GOT3 (cell line): Measurements from ENCODE around the gene NMUR1.

ENCODE experiments used
- DNase-seq: peaks from one replicate; lab custom pipeline; 2025; ENCODE audit warnings: mixed read lengths; lab: John Stamatoyannopoulos, UW

The NMUR1 gene

GRCh38 chr2:231552752-231553151 is 22.5 kb upstream of the NMUR1 start:
- no peak for DNase-seq

- no peak for DNase-seq
These were observed 19.4 kb upstream of the NMUR1 start for GRCh38 chr2:231549446-231550239.

- DNase-seq, result no peak
These were observed 18.5 kb upstream of the NMUR1 start for GRCh38 chr2:231548752-231549151.

- no peak for DNase-seq
These were observed 17.3 kb upstream of the NMUR1 start for GRCh38 chr2:231547315-231548110.

GRCh38 chr2:231546014-231546715 is 15.9 kb upstream of the NMUR1 start:
- no peak for DNase-seq

- DNase-seq, result no peak
These were observed 15.1 kb upstream of the NMUR1 start for GRCh38 chr2:231545105-231545902.

GRCh38 chr2:231542136-231542535 is 11.9 kb upstream of the NMUR1 start:
- DNase-seq, result no peak

- no peak for DNase-seq
These were observed 11.4 kb upstream of the NMUR1 start for GRCh38 chr2:231541645-231542044.

GRCh38 chr2:231539991-231540390 is 9.7 kb upstream of the NMUR1 start:
- DNase-seq, result no peak

GRCh38 chr2:231535961-231536360 is 5.7 kb upstream of the NMUR1 start:
- no peak for DNase-seq

- no peak for DNase-seq
These were observed 3.5 kb upstream of the NMUR1 start for GRCh38 chr2:231533777-231534125.

- DNase-seq, result no peak
These were observed 3.0 kb upstream of the NMUR1 start for GRCh38 chr2:231533086-231533776.

GRCh38 chr2:231532756-231533035 is 2.5 kb upstream of the NMUR1 start:
- DNase-seq, result no peak

- DNase-seq, result no peak
These were observed 1.9 kb upstream of the NMUR1 start for GRCh38 chr2:231531883-231532755.

GRCh38 chr2:231531466-231531865 is 1.2 kb upstream of the NMUR1 start:
- DNase-seq, result no peak

GRCh38 chr2:231528636-231529030 is 1.6 kb downstream of the NMUR1 start:
- DNase-seq, result no peak

- DNase-seq, result no peak
These were observed 2.1 kb downstream of the NMUR1 start for GRCh38 chr2:231527955-231528635.

- no peak for DNase-seq
These were observed 3.2 kb downstream of the NMUR1 start for GRCh38 chr2:231527091-231527395.

- DNase-seq, result no peak
These were observed 3.7 kb downstream of the NMUR1 start for GRCh38 chr2:231526341-231527090.
